Astrocyte (in vitro differentiated cells and primary cell): ENCODE results near the gene SEMA6A. TPM values are rescaled to one million over a fixed set of nuclear protein-coding genes. Genes with fewer than 3 reads are reported as not detected.

Source experiments
- DNase-seq: peaks from one replicate; pipeline ENCODE4 v3.0.0-alpha.2; 2010; ENCODE audit warnings: low read depth
- FAIRE-seq: peaks from 2 replicates; lab custom pipeline; 2011; peaks lifted over from hg19 to GRCh38; lab: Jason Lieb, UNC
- H2AFZ ChIP-seq: 2 replicates; pipeline ENCODE4 v1.6.0; 2012; ENCODE audit warnings: low read depth, low read length, inconsistent platforms
- H3K27ac ChIP-seq: 2 replicates; pipeline ENCODE4 v1.5.1; 2011; ENCODE audit warnings: low read depth, low read length, inconsistent platforms
- H3K27me3 ChIP-seq: 2 replicates; pipeline ENCODE4 v1.6.0; 2011; ENCODE audit warnings: low read length, inconsistent platforms; ENCODE audit not compliant: insufficient read depth
- H3K36me3 ChIP-seq: 2 replicates; pipeline ENCODE4 v1.5.1; 2011; ENCODE audit warnings: low read length, inconsistent platforms; ENCODE audit not compliant: insufficient read depth
- H3K4me1 ChIP-seq: 2 replicates; pipeline ENCODE4 v1.5.1; 2011; ENCODE audit warnings: low read length, inconsistent platforms; ENCODE audit not compliant: insufficient read depth
- H3K4me2 ChIP-seq: 2 replicates; pipeline ENCODE4 v1.6.0; 2012; ENCODE audit warnings: low read length, inconsistent platforms
- H3K4me3 ChIP-seq: 2 replicates; pipeline ENCODE4 v1.5.1; 2011; ENCODE audit warnings: low read depth, mild to moderate bottlenecking, low read length, inconsistent platforms; ENCODE audit not compliant: insufficient read depth
- H3K79me2 ChIP-seq: 2 replicates; pipeline ENCODE4 v1.6.0; 2012; ENCODE audit warnings: mild to moderate bottlenecking, low read length, inconsistent platforms; ENCODE audit not compliant: insufficient read depth
- H3K9ac ChIP-seq: 2 replicates; pipeline ENCODE4 v1.6.0; 2012; ENCODE audit warnings: mild to moderate bottlenecking, low read length, inconsistent platforms
- H3K9me3 ChIP-seq: 2 replicates; pipeline ENCODE4 v1.5.1; 2012; ENCODE audit warnings: low read depth, mild to moderate bottlenecking, low read length, inconsistent platforms; ENCODE audit not compliant: insufficient read depth
- H4K20me1 ChIP-seq: 2 replicates; pipeline ENCODE4 v1.6.0; 2012; ENCODE audit warnings: low read length, inconsistent platforms; ENCODE audit not compliant: insufficient read depth
- H3K27ac Mint-ChIP-seq: one replicate; pipeline ENCODE4 v1.8.0; 2021; ENCODE audit warnings: mild to moderate bottlenecking, mixed read lengths; ENCODE audit not compliant: unreplicated experiment
- H3K27me3 Mint-ChIP-seq: one replicate; pipeline ENCODE4 v1.8.0; 2021; ENCODE audit warnings: low read depth, mixed read lengths; ENCODE audit not compliant: unreplicated experiment
- H3K36me3 Mint-ChIP-seq: one replicate; pipeline ENCODE4 v1.8.0; 2021; ENCODE audit warnings: low read depth, mixed read lengths; ENCODE audit not compliant: unreplicated experiment
- H3K4me1 Mint-ChIP-seq: one replicate; pipeline ENCODE4 v1.8.0; 2021; ENCODE audit warnings: low read depth, mixed read lengths; ENCODE audit not compliant: unreplicated experiment
- H3K4me3 Mint-ChIP-seq: one replicate; pipeline ENCODE4 v1.8.0; 2021; ENCODE audit warnings: mild to moderate bottlenecking, moderate library complexity, mixed read lengths; ENCODE audit not compliant: unreplicated experiment
- H3K9me3 Mint-ChIP-seq: one replicate; pipeline ENCODE4 v1.8.0; 2021; ENCODE audit warnings: mild to moderate bottlenecking, mixed read lengths; ENCODE audit not compliant: unreplicated experiment
- EZH2 ChIP-seq: IDR thresholded peaks from 2 replicates; pipeline ENCODE4 v1.6.1; 2012; ENCODE audit warnings: mild to moderate bottlenecking, low read length, inconsistent platforms; ENCODE audit not compliant: insufficient read depth
- total RNA-seq: library from RNA; stranded (reverse); gene quantifications from 2 replicates; pipeline ENCODE4 v1.2.1, GENCODE V29; 2021
- TF ChIP-seq, protein P1 (sequence below): IDR thresholded peaks from 2 replicates; pipeline ENCODE4 v1.5.1; 2011; ENCODE audit warnings: low read depth, mild to moderate bottlenecking, inconsistent platforms, low read length, moderate library complexity; ENCODE audit not compliant: insufficient read depth

SEMA6A gene
- total RNA-seq, 1 donor from 2014 or later: 34.2 TPM

DNA sequence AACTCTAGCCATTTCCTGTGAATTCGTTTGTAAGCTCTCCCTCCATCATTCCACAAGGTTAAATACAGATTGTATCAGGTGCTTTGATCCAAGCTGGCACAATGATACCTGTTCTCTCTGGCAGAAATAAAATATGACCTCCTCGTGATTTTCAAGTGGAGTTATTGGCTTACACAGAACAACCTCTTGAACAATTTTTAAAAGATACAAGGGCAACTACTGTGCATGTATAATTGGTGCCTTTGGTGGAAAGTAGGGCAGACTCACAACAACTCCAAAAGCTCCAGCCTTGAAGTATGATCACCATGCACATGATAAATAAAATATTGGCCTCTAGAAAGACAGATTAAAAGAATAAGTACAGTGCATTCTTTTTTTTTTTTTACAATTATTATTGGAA, 106.0 kb downstream of the SEMA6A start:
- no peak overlapping the region for H3K4me3 ChIP-seq
- H3K9ac ChIP-seq: no peak overlapping the region
- no peak overlapping the region for H3K4me2 ChIP-seq
- H3K79me2 ChIP-seq: no peaks in the 10 kb centered on the region
- H3K9me3 ChIP-seq: peaks cover 4% of the 10 kb centered on the region
- no peaks in the 10 kb centered on the region for H3K27me3 Mint-ChIP-seq
- H3K4me3 Mint-ChIP-seq: no peak overlapping the region
- no peaks in the 10 kb centered on the region for H3K4me1 Mint-ChIP-seq
- peaks cover 5% of the 10 kb centered on the region for H3K9me3 Mint-ChIP-seq
- no peak overlapping the region for H3K27ac Mint-ChIP-seq
- no peak for DNase-seq
- H3K4me1 ChIP-seq: no peaks in the 10 kb centered on the region
- peaks cover 4% of the 10 kb centered on the region for H3K27me3 ChIP-seq
- H3K36me3 ChIP-seq: no peaks in the 10 kb centered on the region
- FAIRE-seq: no peak
- H4K20me1 ChIP-seq: no peaks in the 10 kb centered on the region
- no peak for TF ChIP-seq EZH2
- TF ChIP-seq, protein P1, sequence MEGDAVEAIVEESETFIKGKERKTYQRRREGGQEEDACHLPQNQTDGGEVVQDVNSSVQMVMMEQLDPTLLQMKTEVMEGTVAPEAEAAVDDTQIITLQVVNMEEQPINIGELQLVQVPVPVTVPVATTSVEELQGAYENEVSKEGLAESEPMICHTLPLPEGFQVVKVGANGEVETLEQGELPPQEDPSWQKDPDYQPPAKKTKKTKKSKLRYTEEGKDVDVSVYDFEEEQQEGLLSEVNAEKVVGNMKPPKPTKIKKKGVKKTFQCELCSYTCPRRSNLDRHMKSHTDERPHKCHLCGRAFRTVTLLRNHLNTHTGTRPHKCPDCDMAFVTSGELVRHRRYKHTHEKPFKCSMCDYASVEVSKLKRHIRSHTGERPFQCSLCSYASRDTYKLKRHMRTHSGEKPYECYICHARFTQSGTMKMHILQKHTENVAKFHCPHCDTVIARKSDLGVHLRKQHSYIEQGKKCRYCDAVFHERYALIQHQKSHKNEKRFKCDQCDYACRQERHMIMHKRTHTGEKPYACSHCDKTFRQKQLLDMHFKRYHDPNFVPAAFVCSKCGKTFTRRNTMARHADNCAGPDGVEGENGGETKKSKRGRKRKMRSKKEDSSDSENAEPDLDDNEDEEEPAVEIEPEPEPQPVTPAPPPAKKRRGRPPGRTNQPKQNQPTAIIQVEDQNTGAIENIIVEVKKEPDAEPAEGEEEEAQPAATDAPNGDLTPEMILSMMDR: no peak
- peaks cover 12% of the 10 kb centered on the region for H3K36me3 Mint-ChIP-seq
- H3K27ac ChIP-seq: no peak overlapping the region
- H2AFZ ChIP-seq: no peak overlapping the region

DNA sequence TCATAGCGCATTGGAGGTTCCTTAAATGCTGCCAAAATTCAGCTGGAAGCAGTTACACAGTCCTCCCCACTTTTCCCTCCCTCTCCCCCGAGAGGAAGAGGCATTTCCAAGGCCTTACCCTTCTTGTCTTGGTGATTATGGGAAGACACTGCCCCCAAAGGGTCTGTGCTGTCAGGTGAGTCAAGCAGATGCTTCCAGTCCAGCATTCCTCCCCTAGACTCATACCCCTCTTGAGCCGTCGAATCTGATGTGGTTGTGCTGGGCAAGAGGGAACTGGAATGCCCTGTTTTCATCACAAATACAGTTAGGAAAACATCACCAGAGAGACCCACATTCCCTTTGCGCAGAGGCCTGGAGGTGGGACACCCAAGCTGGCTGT, 107.2 kb downstream of the SEMA6A start:
- Mint-ChIP-seq H3K27ac (no peak overlapping the region), H3K27me3 (no peaks in the 10 kb centered on the region), H3K36me3 (peaks cover 12% of the 10 kb centered on the region), H3K4me3 (no peak overlapping the region), H3K4me1 (no peaks in the 10 kb centered on the region), H3K9me3 (peaks cover 5% of the 10 kb centered on the region)
- Histone ChIP-seq H3K27me3 (peaks cover 4% of the 10 kb centered on the region), H3K79me2 (no peaks in the 10 kb centered on the region), H4K20me1 (no peaks in the 10 kb centered on the region), H3K4me1 (no peaks in the 10 kb centered on the region), H3K4me2 (no peak overlapping the region), H3K27ac (no peak overlapping the region), H3K9me3 (peaks cover 4% of the 10 kb centered on the region), H3K9ac (no peak overlapping the region), H2AFZ (no peak overlapping the region), H3K36me3 (no peaks in the 10 kb centered on the region), H3K4me3 (no peak overlapping the region)
- DNase-seq: no peak
- TF ChIP-seq, protein P1: no peak
- TF ChIP-seq EZH2: no peak
- FAIRE-seq: no peak

DNA sequence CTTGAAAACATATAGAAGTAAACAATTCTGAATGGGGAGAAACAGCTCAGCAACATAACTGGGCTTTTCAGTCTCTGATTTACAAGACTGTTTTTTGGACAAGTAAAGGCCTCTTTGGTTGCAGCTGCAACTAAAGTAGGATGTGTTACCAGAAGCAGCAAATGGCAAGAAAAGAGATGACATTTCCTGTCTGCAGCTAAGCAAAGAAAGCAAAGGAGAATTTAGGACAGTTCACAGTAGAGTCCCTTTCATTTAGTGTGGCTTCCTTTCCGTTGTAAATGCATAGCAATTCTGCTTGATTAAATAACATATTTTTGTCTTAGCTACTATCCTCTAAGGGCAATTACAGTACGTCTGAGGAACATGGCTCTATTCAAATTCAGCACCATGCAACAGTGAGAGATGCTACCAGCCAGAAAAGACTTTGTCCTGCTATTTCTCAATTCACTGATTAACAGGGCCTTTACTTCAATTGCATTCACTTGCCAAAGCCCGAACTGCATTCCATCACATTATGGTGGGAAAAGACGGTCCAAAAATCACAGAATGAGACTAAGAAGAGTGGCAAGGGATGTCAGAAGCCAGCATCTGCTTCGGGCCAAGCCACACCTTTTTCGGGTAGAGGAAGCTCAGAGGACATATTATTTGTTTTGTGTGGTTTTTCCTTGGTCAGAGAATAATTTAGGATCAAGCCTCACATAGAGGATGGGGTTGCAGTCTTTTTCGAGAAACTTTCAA, 107.7 kb downstream of the SEMA6A start:
- no peak overlapping the region for H2AFZ ChIP-seq
- TF ChIP-seq, protein P1: no peak
- TF ChIP-seq EZH2: no peak
- H3K9me3 ChIP-seq: peaks cover 4% of the 10 kb centered on the region
- no peaks in the 10 kb centered on the region for H3K27me3 Mint-ChIP-seq
- no peak overlapping the region for H3K27ac Mint-ChIP-seq
- H3K27me3 ChIP-seq: peaks cover 4% of the 10 kb centered on the region
- H3K36me3 Mint-ChIP-seq: peaks cover 12% of the 10 kb centered on the region
- H3K36me3 ChIP-seq: no peaks in the 10 kb centered on the region
- H3K79me2 ChIP-seq: no peaks in the 10 kb centered on the region
- H4K20me1 ChIP-seq: no peaks in the 10 kb centered on the region
- peaks cover 5% of the 10 kb centered on the region for H3K9me3 Mint-ChIP-seq
- no peak overlapping the region for H3K9ac ChIP-seq
- no peaks in the 10 kb centered on the region for H3K4me1 ChIP-seq
- H3K27ac ChIP-seq: no peak overlapping the region
- no peak overlapping the region for H3K4me3 ChIP-seq
- DNase-seq (no peak), FAIRE-seq (no peak)
- no peak overlapping the region for H3K4me2 ChIP-seq
- H3K4me1 Mint-ChIP-seq: no peaks in the 10 kb centered on the region
- H3K4me3 Mint-ChIP-seq: no peak overlapping the region
